GM21447 (cell line): Measurements from ENCODE around the gene EIF3K.

ENCODE experiments used
- ATAC-seq: cut with Tn5 transposase; IDR thresholded peaks from one replicate; pipeline ENCODE4 v1.9.1; 2021; ENCODE audit not compliant: unreplicated experiment

The EIF3K gene

GRCh38 chr19:38648769-38649304 lies 29.8 kb downstream of the EIF3K start:
- ATAC-seq = no peak

- no peak for ATAC-seq
Measured at GRCh38 chr19:38649305-38650171, 30.6 kb downstream of the EIF3K start.

GRCh38 chr19:38650172-38650775 lies 31.3 kb downstream of the EIF3K start:
- ATAC-seq = no peak

GRCh38 chr19:38650911-38651584 lies 32.1 kb downstream of the EIF3K start:
- ATAC-seq = no peak

GRCh38 chr19:38653028-38653571 lies 34.1 kb downstream of the EIF3K start:
- ATAC-seq = no peak

- ATAC-seq = no peak
Measured at GRCh38 chr19:38654628-38655055, 35.7 kb downstream of the EIF3K start.

GRCh38 chr19:38655148-38655824 lies 36.3 kb downstream of the EIF3K start:
- no peak for ATAC-seq

GRCh38 chr19:38656171-38656981 lies 37.4 kb downstream of the EIF3K start:
- no peak for ATAC-seq

GRCh38 chr19:38657633-38658222 lies 38.7 kb downstream of the EIF3K start:
- ATAC-seq = no peak

GRCh38 chr19:38658462-38659306 lies 39.7 kb downstream of the EIF3K start:
- no peak for ATAC-seq

GRCh38 chr19:38660724-38661123 lies 41.7 kb downstream of the EIF3K start:
- no peak for ATAC-seq

GRCh38 chr19:38661136-38661535 lies 42.1 kb downstream of the EIF3K start:
- ATAC-seq = no peak

- no peak for ATAC-seq
Measured at GRCh38 chr19:38661996-38662395, 43.0 kb downstream of the EIF3K start.

- no peak for ATAC-seq
Measured at GRCh38 chr19:38662537-38663155, 43.7 kb downstream of the EIF3K start.

GRCh38 chr19:38663156-38663651 lies 44.2 kb downstream of the EIF3K start:
- no peak for ATAC-seq

- no peak for ATAC-seq
Measured at GRCh38 chr19:38663957-38664502, 45.0 kb downstream of the EIF3K start.

GRCh38 chr19:38664503-38665211 lies 45.7 kb downstream of the EIF3K start:
- ATAC-seq = no peak
